Trophoblast cell (in vitro differentiated cells and primary cell): ENCODE results near the gene TRIM14.

Experiments
- DNase-seq, 2 donors: peaks; one replicate each; pipeline ENCODE4 v3.0.0-alpha.2; 2016
- H2AFZ ChIP-seq: 2 replicates; pipeline ENCODE4 v1.6.1; 2013; ENCODE audit warnings: low read length, moderate library complexity, mild to moderate bottlenecking; ENCODE audit not compliant: insufficient read depth, poor library complexity
- H2AK5ac ChIP-seq: 2 replicates; pipeline ENCODE4 v1.6.1; 2013; ENCODE audit warnings: mild to moderate bottlenecking, low read length
- H2BK120ac ChIP-seq: 2 replicates; pipeline ENCODE4 v1.6.1; 2013; ENCODE audit warnings: low read length, mild to moderate bottlenecking, moderate library complexity; ENCODE audit not compliant: insufficient read depth, poor library complexity
- H2BK12ac ChIP-seq: 2 replicates; pipeline ENCODE4 v1.6.1; 2013; ENCODE audit warnings: mild to moderate bottlenecking, low read length, moderate library complexity
- H2BK5ac ChIP-seq: 2 replicates; pipeline ENCODE4 v1.6.1; 2013; ENCODE audit warnings: low read length, low read depth, moderate library complexity, mild to moderate bottlenecking; ENCODE audit not compliant: poor library complexity
- H3K14ac ChIP-seq: 2 replicates; pipeline ENCODE4 v1.6.1; 2013; ENCODE audit warnings: mild to moderate bottlenecking, low read length
- H3K18ac ChIP-seq: 2 replicates; pipeline ENCODE4 v1.6.1; 2013; ENCODE audit warnings: mild to moderate bottlenecking, low read length
- H3K23ac ChIP-seq: 2 replicates; pipeline ENCODE4 v1.6.1; 2013; ENCODE audit warnings: low read length
- H3K27ac ChIP-seq: 2 replicates; pipeline ENCODE4 v1.5.1; 2013; ENCODE audit warnings: low read depth, mild to moderate bottlenecking, inconsistent platforms, low read length, moderate library complexity
- H3K27me3 ChIP-seq: 2 replicates; pipeline ENCODE4 v1.6.1; 2013; ENCODE audit warnings: inconsistent platforms, mild to moderate bottlenecking, low read length, moderate library complexity; ENCODE audit not compliant: insufficient read depth
- H3K36me3 ChIP-seq, 2 experiments: 1 replicate in 1 of 2; 2 replicates in 1 of 2; pipeline ENCODE4 v1.6.1; 2013; ENCODE audit warnings: low read length in 2 of 2, mild to moderate bottlenecking in 2 of 2, moderate library complexity in 1 of 2; ENCODE audit not compliant: insufficient read depth in 2 of 2, control insufficient read depth in 1 of 2
- H3K4ac ChIP-seq: 2 replicates; pipeline ENCODE4 v1.6.1; 2013; ENCODE audit warnings: low read depth, mild to moderate bottlenecking, low read length, moderate library complexity
- H3K4me1 ChIP-seq, 2 experiments: 1 replicate in 1 of 2; 2 replicates in 1 of 2; pipeline ENCODE4 v1.6.1; 2013; ENCODE audit warnings: low read length in 2 of 2, mild to moderate bottlenecking in 2 of 2, moderate library complexity in 1 of 2; ENCODE audit not compliant: insufficient read depth in 2 of 2, control insufficient read depth in 1 of 2
- H3K4me2 ChIP-seq: 2 replicates; pipeline ENCODE4 v1.6.1; 2013; ENCODE audit warnings: inconsistent platforms, mild to moderate bottlenecking, low read length, moderate library complexity
- H3K4me3 ChIP-seq: 2 replicates; pipeline ENCODE4 v1.5.1; 2013; ENCODE audit warnings: mild to moderate bottlenecking, low read depth, low read length, inconsistent platforms
- H3K79me1 ChIP-seq: one replicate; pipeline ENCODE4 v1.6.1; 2013; ENCODE audit warnings: low read length
- H3K79me2 ChIP-seq: 2 replicates; pipeline ENCODE4 v1.6.1; 2013; ENCODE audit warnings: low read length, mild to moderate bottlenecking; ENCODE audit not compliant: control insufficient read depth, insufficient read depth, poor library complexity
- H3K9ac ChIP-seq: 2 replicates; pipeline ENCODE4 v1.6.1; 2013; ENCODE audit warnings: mild to moderate bottlenecking, low read length
- H3K9me3 ChIP-seq: 2 replicates; pipeline ENCODE4 v1.6.1; 2013; ENCODE audit warnings: low read depth, mild to moderate bottlenecking, control low read depth, inconsistent platforms, low read length; ENCODE audit not compliant: insufficient read depth
- H4K12ac ChIP-seq: 2 replicates; pipeline ENCODE4 v1.6.1; 2013; ENCODE audit warnings: low read depth, mild to moderate bottlenecking, low read length, moderate library complexity
- H4K8ac ChIP-seq: 2 replicates; pipeline ENCODE4 v1.6.1; 2013; ENCODE audit warnings: low read depth, mild to moderate bottlenecking, low read length, moderate library complexity
- H4K91ac ChIP-seq: one replicate; pipeline ENCODE4 v1.6.1; 2013; ENCODE audit warnings: low read depth, mild to moderate bottlenecking, low read length, moderate library complexity
- WGBS: extraction: QIAGEN DNeasy Blood & Tissue Kit; methylation state at CpG from one replicate; pipeline ENCODE4 v1.1.7; 2013; ENCODE audit warnings: missing lambda C conversion rate; ENCODE audit not compliant: insufficient read length, insufficient coverage; ENCODE audit errors: extremely low coverage; 5-methylcytosine and 5-hydroxymethylcytosine counted together

Gene TRIM14

GRCh38 chr9:98045234-98046179 lies 73.5 kb downstream of the TRIM14 start:
- H3K4me1 ChIP-seq = no peaks in the 10 kb centered on the region
- H3K79me1 ChIP-seq = no peaks in the 10 kb centered on the region
- no peak overlapping the region for H2BK120ac ChIP-seq
- no peak overlapping the region for H4K91ac ChIP-seq
- no peak overlapping the region for H2BK12ac ChIP-seq
- no peak overlapping the region for H3K27ac ChIP-seq
- H3K18ac ChIP-seq = no peak overlapping the region
- H3K23ac ChIP-seq = no peak overlapping the region
- H2BK5ac ChIP-seq = no peak overlapping the region
- H4K8ac ChIP-seq = no peak overlapping the region
- H2AK5ac ChIP-seq = no peak overlapping the region
- H3K9ac ChIP-seq = no peak overlapping the region
- no peaks in the 10 kb centered on the region for H3K9me3 ChIP-seq
- H3K4ac ChIP-seq = no peak overlapping the region
- H3K14ac ChIP-seq = no peak overlapping the region
- peak in 1 of 2 donors; percentile 13 for DNase-seq
- H3K27me3 ChIP-seq = no peaks in the 10 kb centered on the region
- no peak overlapping the region for H4K12ac ChIP-seq
- H2AFZ ChIP-seq = no peak overlapping the region
- H3K36me3 ChIP-seq = peaks cover 0 to 2% of the 10 kb centered on the region in 2 experiments
- no peaks in the 10 kb centered on the region for H3K79me2 ChIP-seq
- H3K4me2 ChIP-seq = no peak overlapping the region
- no peak overlapping the region for H3K4me3 ChIP-seq
- no CpG with 5 or more reads among the region's 6 CpGs for WGBS

- no CpG with 5 or more reads among the region's 5 CpGs for WGBS
- Histone ChIP-seq H3K27me3 (no peaks in the 10 kb centered on the region), H3K18ac (no peak overlapping the region), H3K4me2 (no peak overlapping the region), H3K9me3 (no peaks in the 10 kb centered on the region), H3K4ac (no peak overlapping the region), H2BK120ac (no peak overlapping the region), H2AK5ac (no peak overlapping the region), H3K23ac (no peak overlapping the region), H2BK12ac (no peak overlapping the region), H4K8ac (no peak overlapping the region), H3K79me2 (no peaks in the 10 kb centered on the region), H3K4me1 (no peaks in the 10 kb centered on the region), H3K9ac (no peak overlapping the region), H4K12ac (no peak overlapping the region), H3K36me3 (peaks cover 0 to 2% of the 10 kb centered on the region in 2 experiments), H3K79me1 (no peaks in the 10 kb centered on the region), H3K27ac (no peak overlapping the region), H2BK5ac (no peak overlapping the region), H2AFZ (no peak overlapping the region), H3K14ac (no peak overlapping the region), H3K4me3 (no peak overlapping the region), H4K91ac (peak overlapping the region; percentile 14)
- no peak for DNase-seq
Observed at GRCh38 chr9:98043915-98044314, 75.1 kb downstream of the TRIM14 start.

DNA sequence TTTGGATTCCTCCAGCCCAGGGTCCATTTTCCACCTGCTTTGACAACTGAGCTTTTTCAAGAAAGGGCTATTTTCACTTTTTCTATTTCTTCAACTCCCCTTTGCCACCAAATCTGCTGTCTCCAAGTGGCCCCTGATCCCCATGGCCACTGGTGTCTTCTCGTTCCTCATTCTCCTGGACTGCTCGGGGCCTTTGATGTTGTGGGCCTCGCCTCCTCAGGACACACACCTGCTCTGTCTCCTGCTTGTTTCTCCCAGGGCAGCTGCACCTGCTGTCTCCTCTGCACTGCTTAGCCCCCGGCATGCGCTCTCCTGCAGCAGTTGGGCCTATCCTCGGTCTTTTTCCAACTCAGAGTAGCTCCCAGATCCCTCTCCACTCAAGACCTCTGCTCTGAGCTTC lies 78.8 kb downstream of the TRIM14 start:
- Histone ChIP-seq H3K4me1 (no peaks in the 10 kb centered on the region), H4K12ac (no peak overlapping the region), H3K27ac (no peak overlapping the region), H4K8ac (no peak overlapping the region), H2BK12ac (no peak overlapping the region), H3K4me3 (no peak overlapping the region), H3K9me3 (peaks cover 2% of the 10 kb centered on the region), H2BK120ac (no peak overlapping the region), H4K91ac (no peak overlapping the region), H3K36me3 (peaks cover 0 to 2% of the 10 kb centered on the region in 2 experiments), H2AFZ (no peak overlapping the region), H3K79me2 (no peaks in the 10 kb centered on the region), H2BK5ac (no peak overlapping the region), H3K79me1 (no peaks in the 10 kb centered on the region), H3K27me3 (no peaks in the 10 kb centered on the region), H3K4ac (no peak overlapping the region), H3K9ac (no peak overlapping the region), H2AK5ac (no peak overlapping the region), H3K18ac (no peak overlapping the region), H3K4me2 (no peak overlapping the region), H3K23ac (no peak overlapping the region), H3K14ac (no peak overlapping the region)
- no CpG with 5 or more reads among the region's 6 CpGs for WGBS
- no peak for DNase-seq

DNA sequence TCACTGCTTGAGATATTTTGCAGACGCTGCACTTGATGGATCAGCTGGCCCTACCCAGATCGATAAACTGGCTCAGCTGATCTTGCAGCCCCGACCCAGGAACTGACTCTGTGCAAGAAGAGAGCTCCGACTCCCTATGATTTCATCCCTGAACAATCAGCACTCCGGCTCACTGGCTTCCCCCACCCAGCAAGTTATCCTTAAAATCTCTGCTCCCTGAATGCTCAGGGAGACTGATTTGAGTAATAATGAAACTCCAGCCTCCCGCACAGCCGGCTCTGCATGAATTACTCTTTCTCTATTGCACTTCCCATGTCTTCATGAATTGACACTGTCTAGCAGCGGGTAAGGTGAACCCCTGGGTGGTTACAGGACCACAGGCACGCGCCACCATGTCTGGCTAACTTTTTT lies 79.4 kb downstream of the TRIM14 start:
- peaks cover 0 to 2% of the 10 kb centered on the region in 2 experiments for H3K36me3 ChIP-seq
- H3K4me2 ChIP-seq = no peak overlapping the region
- H2AFZ ChIP-seq = no peak overlapping the region
- no peaks in the 10 kb centered on the region for H3K27me3 ChIP-seq
- H2BK5ac ChIP-seq = no peak overlapping the region
- no peak overlapping the region for H4K8ac ChIP-seq
- H2AK5ac ChIP-seq = no peak overlapping the region
- no peak overlapping the region for H2BK120ac ChIP-seq
- no peak overlapping the region for H4K91ac ChIP-seq
- H3K14ac ChIP-seq = no peak overlapping the region
- H3K4me3 ChIP-seq = no peak overlapping the region
- peaks cover 0 to under 1% of the 10 kb centered on the region in 2 experiments for H3K4me1 ChIP-seq
- no peak overlapping the region for H3K4ac ChIP-seq
- H3K27ac ChIP-seq = no peak overlapping the region
- peaks cover 2% of the 10 kb centered on the region for H3K9me3 ChIP-seq
- H3K9ac ChIP-seq = no peak overlapping the region
- no peak for DNase-seq
- H3K23ac ChIP-seq = no peak overlapping the region
- H2BK12ac ChIP-seq = no peak overlapping the region
- no CpG with 5 or more reads among the region's 10 CpGs for WGBS
- no peaks in the 10 kb centered on the region for H3K79me1 ChIP-seq
- no peaks in the 10 kb centered on the region for H3K79me2 ChIP-seq
- no peak overlapping the region for H3K18ac ChIP-seq
- H4K12ac ChIP-seq = no peak overlapping the region
